GM12878 (cell line): ENCODE measurements around the gene NOP10. TPM values are rescaled to one million over a fixed set of nuclear protein-coding genes. Genes with fewer than 3 reads are reported as not detected.

Experiments
- CREB1 ChIP-seq: IDR thresholded peaks from 2 replicates; pipeline ENCODE4 v1.6.1; 2012; ENCODE audit warnings: low read depth, mild to moderate bottlenecking, inconsistent platforms
- DPF2 ChIP-seq: fragments of 450-650 bp; IDR thresholded peaks from 2 replicates; pipeline ENCODE4 v1.6.1; 2017; ENCODE audit warnings: mild to moderate bottlenecking
- ESRRA ChIP-seq: IDR thresholded peaks from 2 replicates; pipeline ENCODE4 v1.6.1; 2012; ENCODE audit warnings: mild to moderate bottlenecking, low read length, improper control_type of control experiment
- IKZF1 ChIP-seq: fragments of 450-650 bp; conservative IDR thresholded peaks from 2 replicates; pipeline ENCODE4 v1.6.1; 2017; ENCODE audit warnings: antibody characterized with exemption, mild to moderate bottlenecking
- IKZF2 ChIP-seq, 2 experiments: fragments of 450-650 bp; IDR thresholded peaks; 2 replicates each; pipeline ENCODE4 v1.6.1; 2017; ENCODE audit warnings: mild to moderate bottlenecking in 2 of 2, moderate library complexity in 2 of 2
- IRF4 ChIP-seq: IDR thresholded peaks from 2 replicates; pipeline ENCODE4 v1.6.1; 2011; ENCODE audit warnings: low read depth, low read length
- NBN ChIP-seq: fragments of 450-650 bp; IDR thresholded peaks from 2 replicates; pipeline ENCODE4 v1.6.1; 2016
- NFXL1 ChIP-seq: fragments of 450-650 bp; IDR thresholded peaks from 2 replicates; pipeline ENCODE4 v1.6.1; 2017; ENCODE audit warnings: antibody characterized with exemption, mild to moderate bottlenecking, borderline replicate concordance
- NR2F1 ChIP-seq: fragments of 450-650 bp; conservative IDR thresholded peaks from 2 replicates; pipeline ENCODE4 v1.6.1; 2017; ENCODE audit warnings: mild to moderate bottlenecking
- PAX8 ChIP-seq: fragments of 450-650 bp; IDR thresholded peaks from 2 replicates; pipeline ENCODE4 v1.6.1; 2017; ENCODE audit warnings: mild to moderate bottlenecking, moderate library complexity
- POLR2A ChIP-seq: IDR thresholded peaks from 2 replicates; pipeline ENCODE4 v1.6.1; 2011; ENCODE audit warnings: low read depth, mild to moderate bottlenecking, low read length
- RB1 ChIP-seq: fragments of 450-650 bp; formaldehyde crosslinking; IDR thresholded peaks from 2 replicates; pipeline ENCODE4 v1.6.1; 2017; ENCODE audit warnings: mild to moderate bottlenecking, borderline replicate concordance
- SMAD1 ChIP-seq: fragments of 450-650 bp; IDR thresholded peaks from 2 replicates; pipeline ENCODE4 v1.6.1; 2018; ENCODE audit warnings: mild to moderate bottlenecking, low read depth; ENCODE audit not compliant: partially characterized antibody
- SPI1 ChIP-seq: IDR thresholded peaks from 2 replicates; pipeline ENCODE4 v1.6.1; 2011; ENCODE audit warnings: low read depth, mild to moderate bottlenecking, low read length, moderate library complexity, borderline replicate concordance; ENCODE audit not compliant: insufficient read depth
- SUZ12 ChIP-seq: fragments of 200-600 bp; sonication (generic); IDR thresholded peaks from one replicate; pipeline ENCODE4 v1.6.1; 2018; ENCODE audit warnings: antibody characterized with exemption, mild to moderate bottlenecking; ENCODE audit not compliant: unreplicated experiment
- WRNIP1 ChIP-seq: IDR thresholded peaks from 2 replicates; pipeline ENCODE4 v1.6.1; 2011; ENCODE audit warnings: low read depth, low read length, improper control_type of control experiment, borderline replicate concordance
- YY1 ChIP-seq: IDR thresholded peaks from 2 replicates; pipeline ENCODE4 v1.6.1; 2011; ENCODE audit warnings: low read depth, mild to moderate bottlenecking, low read length
- polyA plus RNA-seq, 11 experiments: library from polyadenylated mRNA; depleted of rRNA in 4 of 11; unstranded in 6 of 11; stranded (reverse) in 5 of 11; fragments of >200 nt; fragmentation: Nextera tagmentation in 4 of 11; fragmentation: Illumina TruSeq in 1 of 11; extraction: Ambion mirVana in 4 of 11; extraction: Trizol in 1 of 11; gene quantifications; 1 replicate in 1 of 11; 2 replicates in 10 of 11; pipeline versions ENCODE4 v1.2.1 to v1.2.3, GENCODE V29; 2011 to 2016; ENCODE audit warnings: inconsistent platforms in 2 of 11, missing spikeins in 2 of 11, low read depth in 1 of 11
- total RNA-seq, 4 experiments: library from RNA; depleted of rRNA in 3 of 4; stranded (reverse); fragments of >200 nt in 3 of 4; fragmentation: Illumina TruSeq in 1 of 4; extraction: Trizol in 1 of 4; gene quantifications; 2 replicates each; pipeline versions ENCODE4 v1.2.1 to v1.2.3, GENCODE V29; 2013 to 2021
- TF ChIP-seq, protein P1 (sequence below): fragments of 450-650 bp; IDR thresholded peaks from 2 replicates; pipeline ENCODE4 v1.6.1; 2017; ENCODE audit warnings: borderline replicate concordance
- TF ChIP-seq, protein P2 (sequence below): IDR thresholded peaks from 2 replicates; pipeline ENCODE4 v1.6.1; 2011; ENCODE audit warnings: borderline replicate concordance, low read depth, mild to moderate bottlenecking, moderate library complexity, low read length; ENCODE audit not compliant: insufficient read depth, poor library complexity, severe bottlenecking
- TF ChIP-seq, protein P3 (sequence below): fragments of 450-650 bp; formaldehyde crosslinking; IDR thresholded peaks from 2 replicates; pipeline ENCODE4 v1.4.0; 2022; ENCODE audit warnings: mild to moderate bottlenecking, moderate library complexity
- TF ChIP-seq, protein P4 (sequence below): fragments of 450-650 bp; IDR thresholded peaks from 2 replicates; pipeline ENCODE4 v1.6.1; 2017; ENCODE audit warnings: mild to moderate bottlenecking, moderate library complexity

Gene NOP10
- total and polyA plus RNA-seq, 10 of the 15 experiments (the other 5 are each of a cell fraction or from before 2014, with no cell fraction given): 225 to 1,778 (median 537) TPM

DNA sequence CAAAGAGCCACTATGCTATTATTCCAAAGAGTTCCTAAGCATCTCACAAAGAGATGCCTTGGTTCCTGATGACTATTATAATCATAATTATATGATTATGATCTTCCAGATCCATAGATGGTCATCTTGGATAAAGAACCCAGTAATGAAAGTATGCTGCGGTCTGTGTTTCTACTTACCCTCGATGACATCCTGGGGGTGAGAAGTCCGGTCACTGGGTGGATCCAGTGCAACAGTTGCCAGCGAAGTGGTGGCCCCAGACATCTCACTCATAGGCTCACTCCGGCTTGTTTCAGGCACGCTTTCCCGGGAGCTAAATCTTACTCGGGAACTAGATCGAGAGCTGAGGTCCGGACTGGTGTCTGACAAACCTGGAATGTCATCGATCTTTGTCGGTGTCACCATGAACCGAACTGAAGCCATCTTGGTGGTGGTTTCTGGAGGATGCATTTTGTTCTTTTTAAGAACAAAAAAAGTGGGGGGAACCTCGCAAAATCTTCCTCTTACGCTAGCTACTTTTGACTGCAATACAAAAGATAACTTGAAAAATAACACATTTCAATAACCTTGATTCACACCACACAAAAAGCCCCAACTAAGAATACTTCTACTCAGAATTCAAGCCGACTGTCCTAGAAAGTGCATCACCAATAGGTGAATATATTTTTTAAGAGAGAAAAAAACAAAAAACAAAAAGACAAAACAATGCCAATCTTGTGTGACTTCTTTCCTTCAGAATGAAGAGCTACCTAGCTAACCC, 6.5 kb downstream of the NOP10 start (continued):
- TF ChIP-seq, protein P1, sequence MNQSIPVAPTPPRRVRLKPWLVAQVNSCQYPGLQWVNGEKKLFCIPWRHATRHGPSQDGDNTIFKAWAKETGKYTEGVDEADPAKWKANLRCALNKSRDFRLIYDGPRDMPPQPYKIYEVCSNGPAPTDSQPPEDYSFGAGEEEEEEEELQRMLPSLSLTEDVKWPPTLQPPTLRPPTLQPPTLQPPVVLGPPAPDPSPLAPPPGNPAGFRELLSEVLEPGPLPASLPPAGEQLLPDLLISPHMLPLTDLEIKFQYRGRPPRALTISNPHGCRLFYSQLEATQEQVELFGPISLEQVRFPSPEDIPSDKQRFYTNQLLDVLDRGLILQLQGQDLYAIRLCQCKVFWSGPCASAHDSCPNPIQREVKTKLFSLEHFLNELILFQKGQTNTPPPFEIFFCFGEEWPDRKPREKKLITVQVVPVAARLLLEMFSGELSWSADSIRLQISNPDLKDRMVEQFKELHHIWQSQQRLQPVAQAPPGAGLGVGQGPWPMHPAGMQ: no peak
- TF ChIP-seq, protein P2, sequence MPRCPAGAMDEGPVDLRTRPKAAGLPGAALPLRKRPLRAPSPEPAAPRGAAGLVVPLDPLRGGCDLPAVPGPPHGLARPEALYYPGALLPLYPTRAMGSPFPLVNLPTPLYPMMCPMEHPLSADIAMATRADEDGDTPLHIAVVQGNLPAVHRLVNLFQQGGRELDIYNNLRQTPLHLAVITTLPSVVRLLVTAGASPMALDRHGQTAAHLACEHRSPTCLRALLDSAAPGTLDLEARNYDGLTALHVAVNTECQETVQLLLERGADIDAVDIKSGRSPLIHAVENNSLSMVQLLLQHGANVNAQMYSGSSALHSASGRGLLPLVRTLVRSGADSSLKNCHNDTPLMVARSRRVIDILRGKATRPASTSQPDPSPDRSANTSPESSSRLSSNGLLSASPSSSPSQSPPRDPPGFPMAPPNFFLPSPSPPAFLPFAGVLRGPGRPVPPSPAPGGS: no peak
- TF ChIP-seq NFXL1: no peak
- TF ChIP-seq, protein P3, sequence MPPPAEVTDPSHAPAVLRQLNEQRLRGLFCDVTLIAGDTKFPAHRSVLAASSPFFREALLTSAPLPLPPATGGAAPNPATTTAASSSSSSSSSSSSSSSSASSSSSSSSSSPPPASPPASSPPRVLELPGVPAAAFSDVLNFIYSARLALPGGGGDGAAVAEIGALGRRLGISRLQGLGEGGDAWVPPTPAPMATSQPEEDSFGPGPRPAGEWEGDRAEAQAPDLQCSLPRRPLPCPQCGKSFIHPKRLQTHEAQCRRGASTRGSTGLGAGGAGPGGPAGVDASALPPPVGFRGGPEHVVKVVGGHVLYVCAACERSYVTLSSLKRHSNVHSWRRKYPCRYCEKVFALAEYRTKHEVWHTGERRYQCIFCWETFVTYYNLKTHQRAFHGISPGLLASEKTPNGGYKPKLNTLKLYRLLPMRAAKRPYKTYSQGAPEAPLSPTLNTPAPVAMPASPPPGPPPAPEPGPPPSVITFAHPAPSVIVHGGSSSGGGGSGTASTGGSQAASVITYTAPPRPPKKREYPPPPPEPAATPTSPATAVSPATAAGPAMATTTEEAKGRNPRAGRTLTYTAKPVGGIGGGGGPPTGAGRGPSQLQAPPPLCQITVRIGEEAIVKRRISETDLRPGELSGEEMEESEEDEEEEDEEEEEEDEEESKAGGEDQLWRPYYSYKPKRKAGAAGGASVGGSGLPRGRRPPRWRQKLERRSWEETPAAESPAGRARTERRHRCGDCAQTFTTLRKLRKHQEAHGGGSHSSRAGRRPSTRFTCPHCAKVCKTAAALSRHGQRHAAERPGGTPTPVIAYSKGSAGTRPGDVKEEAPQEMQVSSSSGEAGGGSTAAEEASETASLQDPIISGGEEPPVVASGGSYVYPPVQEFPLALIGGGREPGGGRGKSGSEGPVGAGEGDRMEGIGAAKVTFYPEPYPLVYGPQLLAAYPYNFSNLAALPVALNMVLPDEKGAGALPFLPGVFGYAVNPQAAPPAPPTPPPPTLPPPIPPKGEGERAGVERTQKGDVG (CRISPR knock-in tag): peak; percentile 86; the same call in 1 of the 2 replicates
- peak; percentile 82 for TF ChIP-seq YY1
- peak; percentile 34; the same call in 1 of the 2 replicates for TF ChIP-seq IKZF1
- no peak for TF ChIP-seq CREB1
- TF ChIP-seq WRNIP1: no peak
- 0 out of 2 replicates have a peak, but pooled peaks have one; percentile 22 for TF ChIP-seq NR2F1
- TF ChIP-seq SPI1: no peak
- TF ChIP-seq, protein P4, sequence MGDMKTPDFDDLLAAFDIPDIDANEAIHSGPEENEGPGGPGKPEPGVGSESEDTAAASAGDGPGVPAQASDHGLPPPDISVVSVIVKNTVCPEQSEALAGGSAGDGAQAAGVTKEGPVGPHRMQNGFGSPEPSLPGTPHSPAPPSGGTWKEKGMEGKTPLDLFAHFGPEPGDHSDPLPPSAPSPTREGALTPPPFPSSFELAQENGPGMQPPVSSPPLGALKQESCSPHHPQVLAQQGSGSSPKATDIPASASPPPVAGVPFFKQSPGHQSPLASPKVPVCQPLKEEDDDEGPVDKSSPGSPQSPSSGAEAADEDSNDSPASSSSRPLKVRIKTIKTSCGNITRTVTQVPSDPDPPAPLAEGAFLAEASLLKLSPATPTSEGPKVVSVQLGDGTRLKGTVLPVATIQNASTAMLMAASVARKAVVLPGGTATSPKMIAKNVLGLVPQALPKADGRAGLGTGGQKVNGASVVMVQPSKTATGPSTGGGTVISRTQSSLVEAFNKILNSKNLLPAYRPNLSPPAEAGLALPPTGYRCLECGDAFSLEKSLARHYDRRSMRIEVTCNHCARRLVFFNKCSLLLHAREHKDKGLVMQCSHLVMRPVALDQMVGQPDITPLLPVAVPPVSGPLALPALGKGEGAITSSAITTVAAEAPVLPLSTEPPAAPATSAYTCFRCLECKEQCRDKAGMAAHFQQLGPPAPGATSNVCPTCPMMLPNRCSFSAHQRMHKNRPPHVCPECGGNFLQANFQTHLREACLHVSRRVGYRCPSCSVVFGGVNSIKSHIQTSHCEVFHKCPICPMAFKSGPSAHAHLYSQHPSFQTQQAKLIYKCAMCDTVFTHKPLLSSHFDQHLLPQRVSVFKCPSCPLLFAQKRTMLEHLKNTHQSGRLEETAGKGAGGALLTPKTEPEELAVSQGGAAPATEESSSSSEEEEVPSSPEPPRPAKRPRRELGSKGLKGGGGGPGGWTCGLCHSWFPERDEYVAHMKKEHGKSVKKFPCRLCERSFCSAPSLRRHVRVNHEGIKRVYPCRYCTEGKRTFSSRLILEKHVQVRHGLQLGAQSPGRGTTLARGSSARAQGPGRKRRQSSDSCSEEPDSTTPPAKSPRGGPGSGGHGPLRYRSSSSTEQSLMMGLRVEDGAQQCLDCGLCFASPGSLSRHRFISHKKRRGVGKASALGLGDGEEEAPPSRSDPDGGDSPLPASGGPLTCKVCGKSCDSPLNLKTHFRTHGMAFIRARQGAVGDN: peak; percentile 99
- no peak for TF ChIP-seq NBN
- no peak; the same call in 1 of the 2 replicates for TF ChIP-seq RB1
- no peak for TF ChIP-seq PAX8
- peak; percentile 43 to 52; a peak in 3 of 4 replicates for TF ChIP-seq IKZF2 (IDR thresholded peaks at IDR 0.05)
- TF ChIP-seq POLR2A: no peak
- no peak for TF ChIP-seq ESRRA
- 0 out of 2 replicates have a peak, but pooled peaks have one; percentile 17 for TF ChIP-seq DPF2
- no peak for TF ChIP-seq SMAD1
- TF ChIP-seq IRF4: 0 out of 2 replicates have a peak, but pooled peaks have one; percentile 14
- TF ChIP-seq SUZ12: no peak
